A673 (cell line): ENCODE data around the gene BEAN1. TPM values are rescaled to one million over a fixed set of nuclear protein-coding genes. Genes with fewer than 3 reads are reported as not detected.

Source experiments
- BruUV-seq: library from RNA; stranded (reverse); fragments of 400-500 nt; replicated peaks from 2 replicates; lab custom pipeline; 2021; lab: Mats Ljungman, UMichigan
- CTCF ChIA-PET: fragments of 300-600 bp; sonication (Branson Sonifier 250); formaldehyde crosslinking; loops from one replicate; lab custom pipeline; 2022; ENCODE audit warnings: antibody characterized with exemption; lab: Charles Lee
- POLR2A ChIA-PET: fragments of 300-600 bp; sonication (Branson Sonifier 250); formaldehyde crosslinking; loops from one replicate; lab custom pipeline; 2022; ENCODE audit warnings: antibody characterized with exemption; ENCODE audit not compliant: low non-redundant PET; lab: Charles Lee
- DNase-seq: peaks from one replicate; pipeline ENCODE4 v3.0.0-alpha.2; 2015; ENCODE audit warnings: low spot score
- H3K27ac ChIP-seq: fragments of 200-600 bp; sonication (generic); 2 replicates; pipeline ENCODE4 v1.5.1; 2016; ENCODE audit warnings: mixed run types, low read depth, mild to moderate bottlenecking, mixed read lengths, antibody characterized with exemption, low read length; ENCODE audit not compliant: poor library complexity, severe bottlenecking
- H3K27me3 ChIP-seq: fragments of 200-600 bp; sonication (generic); replicated peaks from 2 replicates; pipeline ENCODE4 v1.6.1; 2017; ENCODE audit warnings: mixed run types, low read depth, mild to moderate bottlenecking, mixed read lengths, antibody characterized with exemption, low read length; ENCODE audit not compliant: insufficient read depth, poor library complexity
- H3K36me3 ChIP-seq: fragments of 200-600 bp; sonication (generic); 2 replicates; pipeline ENCODE4 v1.6.1; 2016; ENCODE audit warnings: mixed run types, mild to moderate bottlenecking, mixed read lengths, antibody characterized with exemption, low read length; ENCODE audit not compliant: insufficient read depth, poor library complexity, severe bottlenecking
- H3K4me1 ChIP-seq: fragments of 200-600 bp; sonication (generic); 2 replicates; pipeline ENCODE4 v1.6.1; 2017; ENCODE audit warnings: mixed run types, mild to moderate bottlenecking, mixed read lengths, antibody characterized with exemption, low read length; ENCODE audit not compliant: insufficient read depth, poor library complexity, severe bottlenecking
- H3K4me3 ChIP-seq: fragments of 200-600 bp; sonication (generic); 2 replicates; pipeline ENCODE4 v1.5.1; 2016; ENCODE audit warnings: low read depth, mixed run types, mild to moderate bottlenecking, mixed read lengths, low read length; ENCODE audit not compliant: poor library complexity, severe bottlenecking
- H3K9me3 ChIP-seq: fragments of 200-600 bp; sonication (generic); 2 replicates; pipeline ENCODE4 v1.6.1; 2016; ENCODE audit warnings: mixed run types, low read depth, mild to moderate bottlenecking, mixed read lengths, antibody characterized with exemption, low read length; ENCODE audit not compliant: poor library complexity, severe bottlenecking
- EZH2 ChIP-seq: fragments of 200-600 bp; sonication (generic); IDR thresholded peaks from 2 replicates; pipeline ENCODE4 v1.6.1; 2017; ENCODE audit warnings: borderline replicate concordance, low read depth, mild to moderate bottlenecking, mixed read lengths, antibody characterized with exemption, low read length; ENCODE audit not compliant: poor library complexity, severe bottlenecking
- intact Hi-C: fragments of 100-400 bp; cut with micrococcal nuclease; formaldehyde crosslinking; loops from one replicate; pipeline ENCODE4 v1.10.0; 2022; ENCODE audit not compliant: unreplicated experiment
- total RNA-seq: library from RNA; stranded (reverse); gene quantifications from 2 replicates; pipeline ENCODE4 v1.2.3, GENCODE V29; 2021
- TF ChIP-seq, protein P1 (sequence below): fragments of 300-800, 200-600 bp; sonication (generic); conservative IDR thresholded peaks from 2 replicates; pipeline ENCODE4 v1.5.1; 2017; ENCODE audit warnings: low read depth, mild to moderate bottlenecking, antibody characterized with exemption, low read length, moderate library complexity, mixed read lengths

The BEAN1 gene
- total RNA-seq, 1 experiment from 2014 or later = not detected

DNA sequence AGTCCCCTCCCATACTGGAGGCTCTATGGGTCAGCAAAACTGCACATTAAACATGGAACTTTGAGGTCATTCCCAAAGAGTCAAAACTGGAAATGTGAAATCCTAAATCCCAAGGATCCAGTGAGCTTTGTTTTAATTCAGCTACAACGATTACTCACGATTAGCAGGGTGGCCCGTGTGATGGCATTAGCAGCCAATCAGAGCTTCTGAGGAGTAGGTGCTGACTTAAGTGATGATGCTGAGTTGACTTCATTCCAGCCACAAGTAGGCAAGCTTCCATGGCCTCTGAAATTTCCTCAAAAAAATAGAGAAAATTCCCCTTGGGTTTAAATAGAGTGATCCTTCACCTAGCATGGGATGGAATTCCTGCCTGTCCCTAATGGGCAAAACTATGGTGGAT lies 28.1 kb upstream of the BEAN1 start:
- TF ChIP-seq, protein P1, sequence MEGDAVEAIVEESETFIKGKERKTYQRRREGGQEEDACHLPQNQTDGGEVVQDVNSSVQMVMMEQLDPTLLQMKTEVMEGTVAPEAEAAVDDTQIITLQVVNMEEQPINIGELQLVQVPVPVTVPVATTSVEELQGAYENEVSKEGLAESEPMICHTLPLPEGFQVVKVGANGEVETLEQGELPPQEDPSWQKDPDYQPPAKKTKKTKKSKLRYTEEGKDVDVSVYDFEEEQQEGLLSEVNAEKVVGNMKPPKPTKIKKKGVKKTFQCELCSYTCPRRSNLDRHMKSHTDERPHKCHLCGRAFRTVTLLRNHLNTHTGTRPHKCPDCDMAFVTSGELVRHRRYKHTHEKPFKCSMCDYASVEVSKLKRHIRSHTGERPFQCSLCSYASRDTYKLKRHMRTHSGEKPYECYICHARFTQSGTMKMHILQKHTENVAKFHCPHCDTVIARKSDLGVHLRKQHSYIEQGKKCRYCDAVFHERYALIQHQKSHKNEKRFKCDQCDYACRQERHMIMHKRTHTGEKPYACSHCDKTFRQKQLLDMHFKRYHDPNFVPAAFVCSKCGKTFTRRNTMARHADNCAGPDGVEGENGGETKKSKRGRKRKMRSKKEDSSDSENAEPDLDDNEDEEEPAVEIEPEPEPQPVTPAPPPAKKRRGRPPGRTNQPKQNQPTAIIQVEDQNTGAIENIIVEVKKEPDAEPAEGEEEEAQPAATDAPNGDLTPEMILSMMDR = no peak
- no peak for TF ChIP-seq EZH2
- Histone ChIP-seq H3K27ac (no peak overlapping the region), H3K27me3 (no peaks in the 10 kb centered on the region), H3K4me1 (peaks cover 17% of the 10 kb centered on the region), H3K4me3 (no peak overlapping the region), H3K9me3 (no peaks in the 10 kb centered on the region), H3K36me3 (no peaks in the 10 kb centered on the region)
- POLR2A ChIA-PET = no interaction called here
- DNase-seq = no peak
- BruUV-seq = no TSS peak
- intact Hi-C loops = no loop called here
- CTCF ChIA-PET = no interaction called here

DNA sequence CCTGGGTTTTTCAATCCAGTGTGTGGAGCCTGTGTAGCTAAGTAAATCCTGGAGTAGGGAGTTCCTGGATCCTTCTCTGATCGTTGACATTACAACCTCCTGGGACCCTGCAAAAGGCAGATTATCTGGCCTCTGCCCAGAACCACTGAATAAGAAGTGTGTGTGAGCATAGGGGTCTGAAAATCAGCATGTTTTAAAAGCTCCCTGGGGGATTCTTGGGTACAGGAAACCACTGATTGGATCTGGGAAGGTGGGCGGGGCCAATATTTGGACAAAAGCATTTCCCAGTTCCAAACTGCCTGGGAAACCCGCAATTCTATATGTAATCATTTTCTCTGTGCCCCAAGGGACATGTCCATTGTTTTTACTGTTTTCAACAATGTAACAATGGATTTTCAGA lies 27.2 kb upstream of the BEAN1 start:
- Histone ChIP-seq H3K27ac (no peak overlapping the region), H3K36me3 (no peaks in the 10 kb centered on the region), H3K4me3 (no peak overlapping the region), H3K27me3 (no peaks in the 10 kb centered on the region), H3K9me3 (no peaks in the 10 kb centered on the region), H3K4me1 (peaks cover 17% of the 10 kb centered on the region)
- CTCF ChIA-PET = interaction anchor here (0.6 to 1.2 kb wide), 3 partner anchors 190 to 468 kb away, joined by 3 to 5 read pairs (median 4); no protein-coding TSS in a partner anchor
- intact Hi-C loops = loop anchor here (10.0 kb wide), 1 partner anchor 465 kb away; no protein-coding TSS in a partner anchor
- TF ChIP-seq EZH2 = no peak
- TF ChIP-seq, protein P1 = no peak
- no TSS peak for BruUV-seq
- POLR2A ChIA-PET = interaction anchor here (0.6 kb wide), 1 partner anchor 14 kb away, joined by 6 read pairs; no protein-coding TSS in a partner anchor
- DNase-seq = peak; percentile 92

DNA sequence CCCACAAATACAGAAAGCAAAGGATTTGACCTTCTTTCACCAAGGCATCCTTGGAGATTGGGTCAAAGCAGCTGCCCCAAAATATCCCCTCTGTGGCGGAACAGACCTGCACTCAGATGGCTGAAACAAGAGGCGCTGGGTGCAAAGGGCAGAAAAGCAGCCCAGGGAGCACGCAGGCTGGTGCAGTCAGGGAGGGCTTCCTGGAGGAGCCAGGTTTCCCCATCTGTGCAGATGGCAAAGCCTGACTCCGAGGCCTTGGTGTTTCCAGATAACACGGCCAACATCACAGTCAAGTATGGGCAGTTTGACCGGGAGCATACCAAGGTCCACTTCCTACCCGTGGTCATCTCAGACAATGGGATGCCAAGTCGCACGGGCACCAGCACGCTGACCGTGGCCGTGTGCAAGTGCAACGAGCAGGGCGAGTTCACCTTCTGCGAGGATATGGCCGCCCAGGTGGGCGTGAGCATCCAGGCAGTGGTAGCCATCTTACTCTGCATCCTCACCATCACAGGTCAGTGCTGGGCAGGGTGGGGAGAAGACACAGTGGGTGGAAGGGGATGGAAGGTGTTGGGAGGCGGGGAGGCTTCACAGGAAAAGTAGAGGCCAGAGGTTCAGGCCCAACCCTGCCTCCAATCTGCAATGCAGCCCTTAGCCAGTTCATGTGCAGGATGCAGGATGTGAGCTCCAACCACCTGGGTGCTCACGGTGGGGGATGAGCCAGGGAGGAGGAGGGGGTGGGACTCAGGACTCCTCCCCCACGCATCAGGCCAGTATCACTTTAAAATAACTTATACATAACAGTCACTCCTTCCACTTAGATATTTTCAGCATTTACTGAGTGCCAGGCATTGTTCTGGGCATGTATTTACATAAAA lies 26.4 kb upstream of the BEAN1 start:
- no peak for DNase-seq
- no peaks in the 10 kb centered on the region for H3K9me3 ChIP-seq
- no peak overlapping the region for H3K27ac ChIP-seq
- intact Hi-C loops = loop anchor here (10.0 kb wide), 1 partner anchor 464 kb away; no protein-coding TSS in a partner anchor
- ChIA-PET CTCF (interaction anchor here (0.7 to 1.2 kb wide), 2 partner anchors 189 to 467 kb away, joined by 4 to 5 read pairs; no protein-coding TSS in a partner anchor), POLR2A (no interaction called here)
- H3K4me1 ChIP-seq = peaks cover 17% of the 10 kb centered on the region
- no peak overlapping the region for H3K4me3 ChIP-seq
- H3K27me3 ChIP-seq = no peaks in the 10 kb centered on the region
- TF ChIP-seq, protein P1 = no peak
- TF ChIP-seq EZH2 = no peak
- no peaks in the 10 kb centered on the region for H3K36me3 ChIP-seq
- no TSS peak for BruUV-seq
